PFSK-1 (cell line): ENCODE measurements around the gene SIVA1.

Source experiments
- FOXP2 ChIP-seq: optimal IDR thresholded peaks from 2 replicates; pipeline ENCODE3; 2011; ENCODE audit warnings: borderline replicate concordance, control low read depth, inconsistent platforms; ENCODE audit not compliant: insufficient read depth; ENCODE audit errors: extremely low read length, extremely low read depth
- POLR2AphosphoS5 ChIP-seq: IDR thresholded peaks from 2 replicates; pipeline ENCODE4 v1.6.1; 2012; ENCODE audit warnings: low read depth, mild to moderate bottlenecking, control low read depth, low read length, moderate library complexity
- REST ChIP-seq, 2 experiments: IDR thresholded peaks; 2 replicates each; pipeline versions ENCODE4 v1.6.1 to v1.8.0; 2011 to 2012; ENCODE audit warnings: low read depth in 2 of 2, low read length in 2 of 2, control low read depth in 1 of 2, inconsistent platforms in 1 of 2, mild to moderate bottlenecking in 1 of 2, moderate library complexity in 1 of 2; ENCODE audit not compliant: insufficient read depth in 1 of 2
- SIN3A ChIP-seq: IDR thresholded peaks from 2 replicates; pipeline ENCODE4 v1.6.1; 2012; ENCODE audit warnings: mild to moderate bottlenecking, low read length, moderate library complexity, borderline replicate concordance; ENCODE audit not compliant: insufficient read depth
- TAF1 ChIP-seq: IDR thresholded peaks from 2 replicates; pipeline ENCODE4 v1.6.1; 2012; ENCODE audit warnings: low read length, control low read depth, borderline replicate concordance; ENCODE audit not compliant: insufficient read depth

SIVA1 gene

DNA sequence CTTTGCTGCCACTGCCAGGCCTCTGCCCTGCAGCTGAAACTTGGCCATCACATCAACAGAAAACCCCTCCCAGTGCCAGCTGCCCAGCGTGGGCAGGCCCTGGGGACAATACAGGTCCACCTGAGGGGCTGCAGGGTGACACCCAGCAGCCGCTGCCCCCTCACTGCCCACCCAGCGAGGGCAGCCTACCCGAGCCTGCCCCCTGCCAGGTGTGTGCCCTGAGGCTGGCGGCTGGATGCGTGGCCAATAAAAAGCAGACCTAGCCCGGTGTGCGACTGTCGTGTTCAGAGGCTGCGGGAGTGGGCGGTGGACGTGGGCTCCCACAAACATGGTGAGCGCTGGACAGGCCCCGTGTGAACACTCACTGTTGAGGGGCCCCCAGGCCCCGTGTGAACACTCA, 33.6 kb upstream of the SIVA1 start:
- no peak for TF ChIP-seq TAF1
- TF ChIP-seq FOXP2: no peak
- no peak for TF ChIP-seq SIN3A
- no peak for TF ChIP-seq REST (IDR thresholded peaks at IDR 0.05; ENCODE audit: insufficient read depth in 1 of 2, low read depth in 2 of 2, low read length in 2 of 2)
- no peak for TF ChIP-seq POLR2AphosphoS5

DNA sequence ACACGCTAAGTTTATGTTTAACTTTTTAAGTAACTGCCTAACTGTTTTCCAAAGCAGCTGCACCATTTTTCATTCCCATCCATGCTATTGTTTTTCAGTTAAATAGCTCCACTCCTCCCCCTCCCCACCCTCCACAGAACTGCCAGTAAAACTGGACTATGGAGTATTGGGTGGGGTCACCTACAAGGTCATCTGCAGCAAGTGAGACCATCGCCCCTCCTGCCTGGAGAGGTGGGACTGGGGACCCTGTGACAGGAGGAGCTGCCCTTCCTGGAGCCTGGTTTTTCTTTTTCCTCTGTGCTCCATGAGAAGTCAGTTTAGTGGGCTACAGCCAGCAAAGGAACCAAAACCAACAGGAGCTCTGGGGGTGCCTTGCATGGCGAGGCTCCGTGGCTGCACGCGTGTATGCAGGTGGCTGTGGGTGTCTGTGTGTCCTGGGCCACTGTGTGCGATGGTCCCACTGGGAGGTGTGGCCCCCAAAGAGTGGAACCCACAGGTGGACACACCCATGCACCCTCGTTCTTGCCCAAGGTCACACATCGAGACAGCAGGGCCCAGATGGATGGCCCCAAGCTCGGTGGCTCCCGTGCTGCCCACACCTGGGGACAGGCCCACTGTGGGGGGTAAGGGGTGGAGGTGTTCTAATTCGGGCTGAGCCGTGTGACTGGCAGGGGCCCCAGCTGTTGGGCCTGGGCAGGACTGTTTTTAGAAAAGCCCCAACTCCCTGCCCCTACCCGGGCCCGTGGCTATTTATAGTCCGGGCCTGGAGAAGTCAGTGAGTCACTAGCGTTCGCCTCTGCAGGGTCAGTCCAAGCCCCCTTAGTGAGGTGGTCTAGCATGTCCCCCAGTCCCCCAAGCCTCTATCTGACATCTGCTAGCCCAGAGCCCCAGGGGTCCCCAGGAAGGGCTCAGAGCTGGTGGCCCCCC, 31.2 kb upstream of the SIVA1 start:
- no peak for TF ChIP-seq SIN3A
- no peak for TF ChIP-seq REST (IDR thresholded peaks at IDR 0.05; ENCODE audit: insufficient read depth in 1 of 2, low read depth in 2 of 2, low read length in 2 of 2)
- no peak for TF ChIP-seq TAF1
- TF ChIP-seq POLR2AphosphoS5: no peak
- no peak for TF ChIP-seq FOXP2

DNA sequence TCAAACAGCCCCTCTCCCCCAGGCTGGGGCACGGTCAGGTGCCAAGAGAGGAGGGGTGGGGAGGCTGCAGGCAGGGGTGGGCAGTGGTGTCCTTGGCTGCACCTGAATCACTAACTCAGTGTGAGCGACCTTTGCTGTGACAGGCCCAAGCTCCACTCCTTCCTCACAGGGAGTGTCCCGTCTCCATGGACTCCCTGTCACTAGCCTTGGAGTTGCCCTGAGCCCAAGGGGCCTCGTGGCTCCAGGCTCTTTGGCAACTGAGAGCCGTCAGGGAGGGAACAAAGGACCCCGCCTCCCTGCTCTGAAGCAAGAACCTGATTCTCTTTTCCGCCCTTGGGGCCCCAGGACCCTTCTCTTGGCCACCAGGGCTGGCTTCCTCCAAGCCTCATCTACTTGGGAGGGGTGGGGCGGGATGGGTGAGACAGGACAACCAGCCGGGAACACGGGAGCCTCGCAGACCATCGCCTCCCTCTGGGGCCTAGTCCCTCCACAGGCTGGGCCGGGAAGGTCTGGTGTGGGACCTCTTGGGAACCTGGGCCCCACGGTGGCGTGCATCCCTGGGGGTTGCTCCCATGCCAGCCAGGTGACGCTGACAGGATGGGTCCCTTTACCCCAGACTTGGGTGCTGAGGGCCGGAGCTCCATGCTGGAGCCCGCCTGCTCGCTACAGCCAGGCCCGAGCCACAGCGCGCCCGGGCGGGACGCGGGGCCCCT, 29.9 kb upstream of the SIVA1 start:
- TF ChIP-seq FOXP2: no peak
- TF ChIP-seq POLR2AphosphoS5: no peak
- TF ChIP-seq REST (IDR thresholded peaks at IDR 0.05; ENCODE audit: insufficient read depth in 1 of 2, low read depth in 2 of 2, low read length in 2 of 2): no peak
- no peak for TF ChIP-seq SIN3A
- no peak for TF ChIP-seq TAF1

DNA sequence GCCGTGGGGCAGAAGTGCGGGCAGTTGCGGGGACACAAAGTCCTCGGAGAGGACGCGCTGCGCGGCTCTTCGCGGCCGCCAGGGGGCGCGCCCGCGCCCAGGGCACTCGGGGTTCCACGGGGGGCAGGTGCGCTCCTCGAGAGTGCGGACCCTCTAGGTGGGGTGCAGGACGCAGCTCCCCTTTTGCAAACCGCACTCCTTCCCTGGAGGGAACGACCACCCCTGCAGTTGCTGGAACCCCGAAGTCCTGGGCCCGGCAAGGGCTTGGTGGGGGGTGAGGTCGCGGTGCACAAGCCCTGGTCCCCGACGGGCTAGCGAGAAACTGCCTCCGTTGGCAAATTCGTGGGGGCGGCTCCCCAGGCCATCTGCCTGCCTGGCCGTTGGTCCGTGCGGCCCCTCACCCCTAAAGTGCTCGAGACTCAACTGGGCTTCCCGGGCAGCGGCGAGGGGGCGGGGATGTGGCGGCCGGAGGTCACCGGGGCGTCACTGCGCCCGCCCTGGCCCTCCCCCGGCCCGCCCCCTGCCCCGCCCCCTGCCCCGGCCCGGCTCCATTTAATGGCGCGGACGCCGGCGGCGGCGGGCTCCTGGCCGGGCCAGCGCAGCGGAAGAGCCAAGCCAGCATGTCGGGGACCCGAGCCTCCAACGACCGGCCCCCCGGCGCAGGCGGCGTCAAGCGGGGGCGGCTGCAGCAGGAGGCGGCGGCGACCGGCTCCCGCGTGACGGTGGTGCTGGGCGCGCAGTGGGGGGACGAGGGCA, 29.1 kb upstream of the SIVA1 start, which contains the start of gene ADSS1:
Gene ADSS1 (plus strand): TSS at position 579 of the 756 bp plus-strand sequence. CDS start 42 bp downstream, at position 621.
- TF ChIP-seq TAF1 (no peak), FOXP2 (no peak), POLR2AphosphoS5 (no peak), REST (IDR thresholded peaks at IDR 0.05; ENCODE audit: insufficient read depth in 1 of 2, low read depth in 2 of 2, low read length in 2 of 2) (no peak), SIN3A (no peak)
